CD4-positive, alpha-beta T cell treated with Interleukin-15 for 1 hour (primary cell): ENCODE measurements around the gene LIX1L.
A peak's percentile ranks its signal among the peaks of the same experiment; 100 is the strongest.

Experiments used
- DNase-seq: peaks from one replicate; pipeline ENCODE4 v3.0.0-alpha.2; 2020

LIX1L gene

DNA sequence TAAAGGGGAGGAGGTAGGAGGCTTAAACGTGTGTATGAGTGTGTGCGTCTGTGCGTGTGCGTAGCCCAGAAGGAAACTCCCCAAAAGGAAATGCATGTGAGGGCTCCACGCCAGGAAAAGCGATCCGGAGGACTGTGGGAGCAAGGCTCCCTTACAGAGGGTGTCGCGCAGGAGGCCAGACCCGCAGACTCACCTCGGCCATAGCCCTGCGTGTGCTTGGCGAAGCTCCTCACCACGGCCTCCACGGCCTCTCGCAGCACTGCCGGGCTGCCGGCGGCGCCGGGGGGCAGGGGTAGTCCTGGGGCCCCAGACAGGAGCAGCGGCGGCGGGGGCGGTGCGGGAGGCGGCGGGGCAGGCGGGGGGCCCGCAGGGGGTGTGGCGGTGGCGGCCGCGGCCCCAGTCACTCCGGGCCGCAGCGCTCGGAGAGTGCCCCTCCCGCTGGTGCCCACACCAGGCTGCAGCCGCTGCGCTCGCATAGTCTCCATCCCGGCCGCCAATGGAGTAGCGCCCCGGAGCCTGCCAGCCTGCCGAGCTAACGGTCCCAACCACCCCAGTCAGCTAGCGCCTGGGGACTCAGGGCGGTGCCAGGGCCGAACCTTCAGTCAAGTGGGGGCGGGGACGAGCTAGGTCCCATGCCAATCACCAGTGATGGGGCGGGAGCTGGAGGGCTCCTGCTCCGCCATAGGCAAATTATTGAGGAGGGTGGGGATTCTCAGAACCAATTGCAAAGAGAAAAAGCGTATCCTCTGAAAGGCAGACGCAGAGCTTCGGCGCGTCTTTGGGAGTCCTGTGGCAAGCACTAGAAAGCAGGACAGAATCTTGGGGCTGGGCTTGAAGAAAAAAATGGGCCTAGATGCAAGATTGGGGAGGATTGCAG is at the start of gene LIX1L:
TSS of gene LIX1L (minus strand) at position 575 of the 877 bp plus-strand sequence. CDS start at position 485, 90 bp downstream.
- DNase-seq: peak; percentile 94

DNA sequence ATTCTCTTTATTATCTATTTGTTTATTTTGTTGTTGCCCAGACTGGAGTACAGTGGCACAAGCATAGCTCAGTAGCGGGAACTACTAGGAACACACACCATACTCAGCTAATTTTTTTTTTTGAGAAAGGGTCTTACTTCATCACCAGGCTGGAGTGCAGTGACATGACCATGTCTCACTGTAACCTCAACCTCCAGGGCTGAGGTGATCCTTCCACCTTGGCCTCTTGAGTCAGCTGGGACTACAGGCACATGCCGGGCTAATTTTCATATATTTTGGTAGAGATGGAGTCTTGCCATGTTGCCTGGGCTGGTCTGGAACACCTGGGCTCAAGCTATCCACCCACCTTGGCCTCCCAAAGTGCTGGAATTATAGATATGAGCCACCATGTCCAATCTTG is 43.9 kb upstream of the LIX1L start:
- no peak for DNase-seq

- peak; percentile 47 for DNase-seq
Measured at GRCh38 chr1:145999321-146000024, 41.7 kb upstream of the LIX1L start.

- DNase-seq: no peak
Measured at GRCh38 chr1:145997718-145998023, 39.9 kb upstream of the LIX1L start.

- peak; percentile 76 for DNase-seq
Measured at GRCh38 chr1:145997016-145997717, 39.4 kb upstream of the LIX1L start.

DNA sequence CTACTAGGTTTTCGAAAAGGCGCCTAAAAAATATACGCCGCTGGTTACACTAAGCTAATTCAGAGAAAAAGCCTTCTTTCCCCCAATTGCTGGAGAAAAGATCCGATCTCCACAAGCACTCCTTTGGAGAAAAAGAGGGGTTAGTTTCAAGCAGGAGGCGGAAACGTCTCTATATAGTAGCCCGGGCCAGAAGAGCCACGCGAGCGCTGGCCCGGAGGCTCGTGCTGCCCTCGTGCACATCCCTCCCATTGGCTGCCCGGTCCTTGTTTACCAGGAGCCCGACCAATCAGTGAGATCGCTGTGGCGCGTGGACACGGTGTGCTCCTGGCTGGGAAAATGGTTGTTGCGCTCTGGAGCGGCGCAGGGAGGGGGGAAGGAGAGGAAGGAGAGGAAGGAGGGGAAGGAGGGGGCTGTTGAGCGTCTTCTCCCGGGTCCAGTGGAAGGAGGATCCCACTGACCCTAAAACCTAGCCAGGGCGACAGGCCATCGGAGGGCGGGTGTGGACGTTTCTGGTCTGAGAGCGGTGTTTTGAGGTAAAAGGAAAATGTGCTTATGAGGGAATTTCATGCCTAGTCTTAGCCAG is 38.7 kb upstream of the LIX1L start, which contains the start of gene TXNIP:
TSS of gene TXNIP (minus strand) at position 147 of the 583 bp plus-strand sequence. CDS start 313 bp downstream, outside the sequence.
- peak; percentile 96 for DNase-seq

DNA sequence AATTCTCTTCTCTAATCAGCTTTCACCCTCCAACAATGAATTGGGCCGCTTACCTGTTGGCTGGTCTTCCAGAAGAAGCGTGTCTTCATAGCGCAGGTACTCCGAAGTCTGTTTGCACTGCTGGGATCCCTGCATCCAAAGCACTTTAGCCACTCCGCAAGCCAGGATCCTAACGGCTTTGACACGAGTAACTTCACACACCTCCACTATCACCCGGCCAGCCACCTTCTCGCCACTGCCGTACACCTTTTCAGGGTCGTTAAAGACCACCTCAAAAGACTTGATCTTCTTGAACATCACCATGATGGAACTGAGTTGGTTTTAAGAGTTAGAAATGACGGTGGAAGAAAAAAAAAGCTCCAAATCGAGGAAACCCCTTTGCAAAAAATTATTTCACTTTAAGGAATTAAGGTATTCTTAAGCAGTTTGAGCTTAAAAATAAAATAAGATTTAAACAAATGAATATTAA is 38.2 kb upstream of the LIX1L start:
- DNase-seq: no peak

- no peak for DNase-seq
Measured at GRCh38 chr1:145995148-145995881, 37.5 kb upstream of the LIX1L start.

DNA sequence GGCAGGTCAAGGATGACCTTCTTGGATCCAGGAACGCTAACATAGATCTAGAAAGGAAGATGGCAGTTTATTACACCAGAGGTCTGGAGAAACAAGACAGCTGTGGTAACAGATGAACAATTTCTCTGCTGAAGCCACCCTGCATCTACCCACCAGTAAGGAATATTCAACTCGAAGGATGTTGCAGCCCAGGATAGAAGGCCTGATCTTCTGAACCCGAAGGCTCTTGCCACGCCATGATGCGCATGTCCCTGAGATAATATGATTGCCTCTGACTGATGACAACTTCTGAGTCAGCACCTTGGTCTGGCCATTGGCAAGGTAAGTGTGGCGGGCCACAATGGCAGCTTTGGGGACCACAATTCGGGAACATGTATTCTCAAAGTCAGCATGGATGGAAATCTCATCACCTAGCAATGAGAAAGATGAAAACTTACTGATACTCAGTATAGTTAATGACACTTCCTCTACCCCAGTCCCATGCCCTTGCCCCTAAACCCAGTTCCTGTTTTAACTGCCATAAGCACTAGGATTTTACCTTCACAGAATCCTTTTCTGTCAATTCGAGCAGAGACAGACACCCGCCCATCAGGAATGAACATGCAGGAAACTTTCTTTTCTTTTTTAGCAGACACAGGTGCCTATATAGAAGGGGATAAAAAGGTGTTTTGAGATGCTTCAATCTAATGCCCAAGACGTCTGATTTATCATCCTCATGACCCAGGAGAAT is 36.7 kb upstream of the LIX1L start:
- no peak for DNase-seq

DNA sequence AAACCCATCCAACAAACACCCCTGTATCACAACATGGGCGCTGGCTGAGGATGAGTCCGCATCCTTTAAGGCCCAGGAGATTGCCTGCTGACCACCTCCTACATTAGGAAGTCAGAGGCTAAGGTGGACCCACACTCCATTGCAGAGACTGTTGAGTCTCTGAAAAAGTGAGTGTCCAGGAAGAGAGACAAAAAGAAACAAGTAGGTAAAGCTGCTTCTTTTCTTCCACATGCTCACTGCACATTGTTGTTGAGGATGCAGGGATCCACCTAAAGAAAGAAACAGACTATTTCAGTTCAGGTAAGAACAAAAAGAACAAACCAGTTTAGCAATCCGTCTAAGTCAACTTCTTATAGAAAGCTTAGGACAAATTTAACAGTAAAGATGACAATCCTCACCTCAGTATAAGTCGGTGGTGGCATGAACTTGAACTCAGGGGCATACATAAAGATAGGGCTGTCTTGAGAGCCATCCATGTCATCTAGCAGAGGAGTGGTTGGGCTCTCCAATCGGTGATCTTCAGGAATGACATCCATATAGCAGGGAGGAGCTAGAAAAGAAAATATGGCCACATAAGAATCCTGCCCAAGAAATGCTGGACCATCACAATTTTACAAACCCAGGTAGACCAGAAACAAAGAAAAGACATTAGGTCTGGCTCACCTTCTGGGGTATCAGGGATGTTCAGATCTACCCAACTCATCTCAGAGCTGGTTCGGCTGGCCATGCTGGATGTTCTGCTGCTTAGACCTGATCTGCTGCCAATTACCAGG is 36.0 kb upstream of the LIX1L start:
- no peak for DNase-seq

DNA sequence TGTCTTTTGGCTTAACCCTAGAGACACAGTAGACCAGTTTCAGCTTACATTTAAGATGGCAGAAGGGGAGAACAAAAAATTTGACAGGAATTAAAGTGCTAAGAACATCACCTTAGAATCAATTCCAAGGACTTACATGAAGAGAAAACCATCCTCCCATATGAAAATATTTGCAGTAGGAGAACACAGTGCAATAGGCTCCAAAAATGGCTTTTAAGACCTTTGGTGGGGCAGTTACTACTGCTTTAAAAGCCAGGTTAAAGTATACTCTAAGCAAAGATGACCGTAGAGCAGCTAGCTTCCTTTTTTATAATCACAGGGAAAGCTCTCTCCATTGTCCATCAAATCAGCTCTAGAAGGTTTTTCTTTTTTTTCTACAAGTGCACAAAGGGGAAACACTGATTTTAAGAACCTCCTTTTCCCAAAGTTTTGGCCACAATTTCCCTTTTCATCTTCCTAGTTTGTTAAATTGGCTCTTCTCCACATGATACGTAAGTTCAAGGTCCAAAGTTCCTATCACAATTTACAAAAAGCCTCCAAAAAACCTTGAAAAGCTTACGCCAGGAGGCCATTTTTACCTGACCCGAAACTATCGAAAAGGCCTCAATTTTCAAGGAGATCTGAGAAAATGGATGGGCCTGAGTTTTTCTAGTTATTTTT is 35.3 kb upstream of the LIX1L start:
- no peak for DNase-seq

GRCh38 chr1:145992502-145992936 is 34.7 kb upstream of the LIX1L start:
- no peak for DNase-seq

DNA sequence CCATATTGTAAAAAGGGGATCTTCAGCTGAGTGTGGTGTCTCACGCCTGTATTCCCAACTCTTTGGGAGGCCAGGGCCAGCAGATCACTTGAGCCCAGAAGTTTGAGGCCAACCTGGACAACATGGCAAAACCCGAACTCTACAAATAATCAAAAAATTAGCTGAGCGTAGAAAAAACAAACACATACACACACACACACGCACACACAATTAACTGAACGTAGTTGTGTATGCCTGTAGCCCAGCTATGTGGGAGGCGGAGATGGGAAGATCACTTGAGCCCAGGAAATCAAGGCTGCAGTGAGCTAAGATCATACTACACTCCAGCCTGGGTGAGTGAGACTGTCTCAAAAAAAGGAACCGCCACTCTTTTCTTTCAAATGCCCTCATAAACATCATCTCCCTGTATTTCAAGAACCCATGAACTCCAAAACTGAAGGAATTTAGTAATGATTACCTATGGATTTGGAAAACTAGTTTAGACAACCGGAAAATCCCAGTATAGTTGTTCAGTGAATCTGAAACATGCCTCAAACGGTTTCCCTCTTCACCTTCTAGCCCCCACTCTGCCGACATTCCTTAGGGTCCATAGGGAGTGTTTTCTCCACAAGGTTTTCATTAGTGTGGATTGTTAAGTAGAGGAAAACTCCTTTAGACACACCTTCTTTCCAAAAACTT is 34.1 kb upstream of the LIX1L start:
- DNase-seq: no peak

GRCh38 chr1:145990249-145990855 is 32.5 kb upstream of the LIX1L start:
- no peak for DNase-seq

DNA sequence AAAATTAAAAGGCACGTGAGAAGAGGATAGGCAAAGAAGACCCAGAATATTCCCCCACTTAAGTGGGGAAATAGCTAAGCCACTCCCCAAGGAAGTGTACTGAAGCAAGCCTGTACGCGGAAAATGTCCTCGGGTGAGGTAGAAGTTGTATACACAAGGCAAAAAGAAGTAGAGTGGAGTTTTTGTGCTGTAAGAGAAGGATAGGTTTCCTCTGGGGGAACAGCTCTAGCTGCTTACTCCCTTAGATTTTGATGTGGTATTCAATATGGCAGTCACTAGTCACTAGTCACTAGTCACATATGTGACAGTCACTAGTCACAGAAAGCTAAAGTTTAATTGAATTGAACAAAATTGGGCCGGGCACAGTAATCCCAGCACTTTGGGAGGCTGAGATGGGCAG is 31.0 kb upstream of the LIX1L start:
- no peak for DNase-seq

DNA sequence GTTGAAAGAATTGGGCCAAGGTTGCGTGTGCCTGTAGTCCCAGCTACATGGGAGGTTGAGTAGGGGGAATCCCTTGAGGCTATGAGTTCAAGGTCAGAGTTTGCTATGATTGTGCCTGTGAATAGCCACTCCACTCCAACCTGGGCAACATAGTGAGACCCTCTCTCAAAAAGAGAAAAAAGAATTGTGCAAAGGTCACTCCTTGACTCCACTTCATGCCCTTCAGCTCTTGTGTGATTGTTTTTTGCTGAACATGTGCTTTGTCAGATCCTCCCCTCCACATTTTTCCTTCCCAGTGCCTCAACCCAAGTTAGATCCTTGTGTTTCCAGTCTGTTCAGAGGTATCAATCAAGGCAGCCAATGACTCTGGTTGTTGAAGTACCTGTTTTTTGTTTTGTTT is 30.1 kb upstream of the LIX1L start:
- DNase-seq: no peak

- DNase-seq: no peak
Measured at GRCh38 chr1:145986551-145986950, 28.7 kb upstream of the LIX1L start.

GRCh38 chr1:145985502-145986439 is 28.0 kb upstream of the LIX1L start:
- no peak for DNase-seq
